ENCODE results near the gene FOXK1.
"Not testable (repeated sequence)": the region's sequence is repeated elsewhere in the genome, so short reads cannot be mapped to it uniquely, and the experiment has no call there.

The FOXK1 gene

DNA sequence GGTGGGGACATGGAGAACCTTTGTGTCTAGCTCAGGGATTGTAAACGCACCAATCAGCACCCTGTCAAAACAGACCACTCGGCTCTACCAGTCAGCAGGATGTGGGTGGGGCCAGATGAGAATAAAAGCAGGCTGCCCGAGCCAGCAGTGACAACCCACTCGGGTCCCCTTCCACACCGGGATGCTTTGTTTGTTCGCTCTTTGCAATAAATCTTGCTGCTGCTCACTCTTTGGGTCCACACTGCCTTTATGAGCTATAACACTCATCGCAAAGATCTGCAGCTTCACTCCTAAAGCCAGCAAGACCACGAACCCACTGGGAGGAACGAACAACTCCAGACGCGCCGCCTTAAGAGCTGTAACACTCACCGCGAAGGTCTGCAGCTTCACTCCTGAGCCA lies 112.1 kb downstream of the FOXK1 start:
- POLR2A ChIA-PET, result not testable (repeated sequence)

DNA sequence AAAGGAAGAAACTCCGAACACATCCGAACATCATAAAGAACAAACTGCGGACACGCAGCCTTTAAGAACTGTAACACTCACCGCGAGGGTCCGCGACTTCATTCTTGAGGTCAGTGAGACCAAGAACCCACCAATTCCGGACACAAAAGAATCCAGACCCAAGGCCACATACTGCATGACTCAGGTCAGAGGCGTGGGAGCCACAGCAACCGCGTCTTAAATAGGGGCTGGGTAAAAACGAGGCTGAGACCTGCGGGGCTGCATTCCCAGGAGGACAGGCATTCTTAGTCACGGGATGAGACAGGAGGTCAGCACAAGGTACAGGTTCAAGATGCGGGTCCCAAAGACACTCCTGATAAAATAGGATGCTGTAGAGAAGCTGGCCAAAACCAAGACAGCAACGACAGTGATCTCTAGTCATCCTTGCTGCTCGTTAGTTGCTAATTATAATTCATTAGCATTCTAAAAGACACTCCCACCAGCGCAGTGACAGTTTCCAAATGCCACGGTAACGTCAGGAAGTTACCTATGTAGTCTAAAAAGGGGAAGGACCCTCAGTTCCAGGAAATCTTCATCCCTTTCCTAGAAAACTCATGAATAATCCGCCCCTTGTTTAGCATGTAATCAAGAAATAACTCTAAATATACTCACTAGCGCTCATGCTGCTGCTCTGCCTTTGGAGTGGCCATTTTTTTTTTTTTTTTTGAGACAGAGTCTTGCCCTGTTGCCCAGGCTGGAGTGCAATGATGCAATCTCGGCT lies 112.7 kb downstream of the FOXK1 start:
- no peak overlapping the region for H3K27ac ChIP-seq (ENCODE audit: extremely low read depth, low read depth, low read length)
- H3K4me1 ChIP-seq (ENCODE audit: control insufficient read depth, insufficient read depth, low read length), result no peaks in the 10 kb centered on the region; the same call in 1 of the 2 replicates
- no peaks in the 10 kb centered on the region for H3K9me3 ChIP-seq (ENCODE audit: control insufficient read depth, insufficient read depth, low read depth, low read length)
- CTCF ChIA-PET, result interaction anchor here (0.6 to 1.9 kb wide), 4 partner anchors 12 to 391 kb away, joined by 3 to 5 read pairs (median 4); partner anchors contain the start of gene RADIL
- H3K4me3 ChIP-seq (ENCODE audit: low read depth, low read length), result no peak overlapping the region
- POLR2A ChIA-PET, result interaction anchor here (0.6 kb wide), 1 partner anchor 32 kb away, joined by 3 read pairs; no protein-coding TSS in a partner anchor
- TF ChIP-seq ZXDB (tag by site-specific recombination; IDR thresholded peaks at IDR 0.05), result no peak
- no peak for TF ChIP-seq ZNF76 (tag by site-specific recombination; IDR thresholded peaks at IDR 0.05; ENCODE audit: borderline replicate concordance, low read depth)
- no peak for TF ChIP-seq HOXC10 (CRISPR knock-in tag; IDR thresholded peaks at IDR 0.05)
- no peak for TF ChIP-seq ATF2 (tag by site-specific recombination; IDR thresholded peaks at IDR 0.05; ENCODE audit: low read depth)
- TF ChIP-seq ZNF394 (tag by site-specific recombination; IDR thresholded peaks at IDR 0.05; ENCODE audit: borderline replicate concordance), result no peak
- no peak for TF ChIP-seq ZNF426 (tag by site-specific recombination; IDR thresholded peaks at IDR 0.05)
- TF ChIP-seq ZNF501 (tag by site-specific recombination; IDR thresholded peaks at IDR 0.05), result no peak
- H3K36me3 ChIP-seq (ENCODE audit: control insufficient read depth in 2 of 2, insufficient read depth in 1 of 2, low read length in 2 of 2), result peaks cover 0 to 24% of the 10 kb centered on the region in 2 experiments; a peak in 1 of 3 replicates

More for the DNA sequence above, 112.1 kb downstream of the FOXK1 start:
- H3K4me3 ChIP-seq (ENCODE audit: low read depth, low read length); H3K27ac ChIP-seq (ENCODE audit: extremely low read depth, low read depth, low read length); H3K9me3 ChIP-seq (ENCODE audit: control insufficient read depth, insufficient read depth, low read depth, low read length); H3K4me1 ChIP-seq (ENCODE audit: control insufficient read depth, insufficient read depth, low read length): not testable (repeated sequence)
- CTCF ChIA-PET, result interaction anchor here (1.1 kb wide), 1 partner anchor 90 kb away, joined by 3 read pairs; the partner anchor contains the start of gene RADIL
- peaks cover 0 to 24% of the 10 kb centered on the region in 2 experiments; a peak in 1 of 3 replicates for H3K36me3 ChIP-seq (ENCODE audit: control insufficient read depth in 2 of 2, insufficient read depth in 1 of 2, low read length in 2 of 2)

- Histone ChIP-seq H3K4me3 (ENCODE audit: low read depth, low read length) (no peak overlapping the region), H3K36me3 (ENCODE audit: control insufficient read depth in 2 of 2, insufficient read depth in 1 of 2, low read length in 2 of 2) (peaks cover 0 to 13% of the 10 kb centered on the region in 2 experiments; a peak in 1 of 3 replicates), H3K9me3 (ENCODE audit: control insufficient read depth, insufficient read depth, low read depth, low read length) (no peaks in the 10 kb centered on the region), H3K4me1 (ENCODE audit: control insufficient read depth, insufficient read depth, low read length) (no peaks in the 10 kb centered on the region; the same call in 1 of the 2 replicates), H3K27ac (ENCODE audit: extremely low read depth, low read depth, low read length) (no peak overlapping the region)
- ChIA-PET CTCF (interaction anchor here (0.6 to 3.1 kb wide), 7 partner anchors 34 to 1783 kb away, joined by 3 to 14 read pairs (median 3); partner anchors contain the start of gene RADIL), POLR2A (no interaction called here)
- TF ChIP-seq ZNF510 (tag by site-specific recombination; IDR thresholded peaks at IDR 0.05; ENCODE audit: insufficient replicate concordance) (no peak), SP2 (tag by site-specific recombination; IDR thresholded peaks at IDR 0.05) (no peak), ZNF830 (tag by site-specific recombination; IDR thresholded peaks at IDR 0.05; ENCODE audit: low read depth) (no peak), HOXD13 (CRISPR knock-in tag; IDR thresholded peaks at IDR 0.05; ENCODE audit: borderline replicate concordance) (no peak), ZNF2 (tag by site-specific recombination; IDR thresholded peaks at IDR 0.05) (no peak), ZNF426 (tag by site-specific recombination; IDR thresholded peaks at IDR 0.05) (no peak), SCRT2 (tag by site-specific recombination; IDR thresholded peaks at IDR 0.05) (no peak)
- TF ChIP-seq, protein P1, sequence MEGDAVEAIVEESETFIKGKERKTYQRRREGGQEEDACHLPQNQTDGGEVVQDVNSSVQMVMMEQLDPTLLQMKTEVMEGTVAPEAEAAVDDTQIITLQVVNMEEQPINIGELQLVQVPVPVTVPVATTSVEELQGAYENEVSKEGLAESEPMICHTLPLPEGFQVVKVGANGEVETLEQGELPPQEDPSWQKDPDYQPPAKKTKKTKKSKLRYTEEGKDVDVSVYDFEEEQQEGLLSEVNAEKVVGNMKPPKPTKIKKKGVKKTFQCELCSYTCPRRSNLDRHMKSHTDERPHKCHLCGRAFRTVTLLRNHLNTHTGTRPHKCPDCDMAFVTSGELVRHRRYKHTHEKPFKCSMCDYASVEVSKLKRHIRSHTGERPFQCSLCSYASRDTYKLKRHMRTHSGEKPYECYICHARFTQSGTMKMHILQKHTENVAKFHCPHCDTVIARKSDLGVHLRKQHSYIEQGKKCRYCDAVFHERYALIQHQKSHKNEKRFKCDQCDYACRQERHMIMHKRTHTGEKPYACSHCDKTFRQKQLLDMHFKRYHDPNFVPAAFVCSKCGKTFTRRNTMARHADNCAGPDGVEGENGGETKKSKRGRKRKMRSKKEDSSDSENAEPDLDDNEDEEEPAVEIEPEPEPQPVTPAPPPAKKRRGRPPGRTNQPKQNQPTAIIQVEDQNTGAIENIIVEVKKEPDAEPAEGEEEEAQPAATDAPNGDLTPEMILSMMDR (tag by site-specific recombination; IDR thresholded peaks at IDR 0.05), result no peak
Observed at GRCh38 chr7:4796453-4796852, 114.4 kb downstream of the FOXK1 start.
